ENCODE measurements around the gene DLEC1. TPM values are rescaled to one million over a fixed set of nuclear protein-coding genes. Genes with fewer than 3 reads are reported as not detected.
A peak's percentile ranks its signal among the peaks of the same experiment; 100 is the strongest.

Gene DLEC1
- total and polyA plus RNA-seq, 2 experiments from 2014 or later: 0.15 TPM; not detected in 1

GRCh38 chr3:38139191-38139590 lies 100.2 kb downstream of the DLEC1 start:
- Histone ChIP-seq H3K4me1 (ENCODE audit: insufficient read depth) (peaks cover 15% of the 10 kb centered on the region; the same call in 1 of the 2 replicates), H3K79me2 (ENCODE audit: insufficient read depth) (peaks cover 38% of the 10 kb centered on the region), H3K27me3 (replicated peaks; ENCODE audit: insufficient read depth) (no peaks in the 10 kb centered on the region), H3K36me3 (ENCODE audit: low read depth) (no peaks in the 10 kb centered on the region; the same call in 1 of the 2 replicates), H3K4me3 (peak overlapping the region; percentile 90), H3K9me2 (ENCODE audit: insufficient read depth) (no peaks in the 10 kb centered on the region), H3K27ac (no peak overlapping the region), H3K9ac (peak overlapping the region; percentile 83), H3K9me3 (ENCODE audit: low read depth) (no peaks in the 10 kb centered on the region), H3K4me2 (ENCODE audit: unreplicated experiment) (peak overlapping the region; percentile 95), H3F3A (ENCODE audit: insufficient read depth) (0 out of 2 replicates have a peak, but pooled peaks cover 8% of the 10 kb centered on the region), H2AFZ (peak overlapping the region; percentile 90), H4K20me1 (ENCODE audit: insufficient read depth) (no peaks in the 10 kb centered on the region)
- TF ChIP-seq EZH2 (IDR thresholded peaks at IDR 0.05; ENCODE audit: insufficient read depth, poor library complexity, severe bottlenecking): no peak
- no peak for TF ChIP-seq EZH2phosphoT487 (IDR thresholded peaks at IDR 0.05; ENCODE audit: insufficient read depth, low read depth)
- 3% methylated on average over 8 of the region's 8 CpGs for WGBS, 2 experiments (ENCODE audit: low coverage in 1 of 2, low lambda C conversion rate in 2 of 2, missing lambda C conversion rate in 2 of 2)
- no peak for DNase-seq
- in situ Hi-C loops (cut with MboI): no loop called here

- Histone ChIP-seq H3K4me2 (ENCODE audit: unreplicated experiment) (peak overlapping the region; percentile 95), H3K36me3 (ENCODE audit: low read depth) (no peaks in the 10 kb centered on the region; the same call in 1 of the 2 replicates), H3K27me3 (replicated peaks; ENCODE audit: insufficient read depth) (no peaks in the 10 kb centered on the region), H3K79me2 (ENCODE audit: insufficient read depth) (peaks cover 37% of the 10 kb centered on the region), H2AFZ (no peak overlapping the region), H3K27ac (no peak overlapping the region), H3K4me3 (peak overlapping the region; percentile 90), H3K9me3 (ENCODE audit: low read depth) (no peaks in the 10 kb centered on the region), H3K4me1 (ENCODE audit: insufficient read depth) (peaks cover 15% of the 10 kb centered on the region; the same call in 1 of the 2 replicates), H3F3A (ENCODE audit: insufficient read depth) (0 out of 2 replicates have a peak, but pooled peaks cover 8% of the 10 kb centered on the region), H4K20me1 (ENCODE audit: insufficient read depth) (no peaks in the 10 kb centered on the region), H3K9me2 (ENCODE audit: insufficient read depth) (no peaks in the 10 kb centered on the region), H3K9ac (peak overlapping the region; percentile 83)
- TF ChIP-seq EZH2phosphoT487 (IDR thresholded peaks at IDR 0.05; ENCODE audit: insufficient read depth, low read depth): no peak
- TF ChIP-seq EZH2 (IDR thresholded peaks at IDR 0.05; ENCODE audit: insufficient read depth, poor library complexity, severe bottlenecking): no peak
- no peak for DNase-seq
- in situ Hi-C loops (cut with MboI): no loop called here
- 77% methylated on average over 7 of the region's 7 CpGs for WGBS, 2 experiments (ENCODE audit: low coverage in 1 of 2, low lambda C conversion rate in 2 of 2, missing lambda C conversion rate in 2 of 2)
Observed at GRCh38 chr3:38139652-38140051, 100.6 kb downstream of the DLEC1 start.

GRCh38 chr3:38140326-38141172 lies 101.5 kb downstream of the DLEC1 start:
- no peak for DNase-seq
- Histone ChIP-seq H3K4me1 (ENCODE audit: insufficient read depth) (peaks cover 15% of the 10 kb centered on the region; the same call in 1 of the 2 replicates), H3K4me3 (no peak overlapping the region), H2AFZ (no peak overlapping the region), H3K9ac (no peak overlapping the region), H3K9me3 (ENCODE audit: low read depth) (no peaks in the 10 kb centered on the region), H3K27me3 (replicated peaks; ENCODE audit: insufficient read depth) (no peaks in the 10 kb centered on the region), H4K20me1 (ENCODE audit: insufficient read depth) (no peaks in the 10 kb centered on the region), H3K4me2 (ENCODE audit: unreplicated experiment) (peak overlapping the region; percentile 95), H3K36me3 (ENCODE audit: low read depth) (no peaks in the 10 kb centered on the region), H3F3A (ENCODE audit: insufficient read depth) (0 out of 2 replicates have a peak, but pooled peaks cover 8% of the 10 kb centered on the region), H3K9me2 (ENCODE audit: insufficient read depth) (no peaks in the 10 kb centered on the region), H3K79me2 (ENCODE audit: insufficient read depth) (peaks cover 28% of the 10 kb centered on the region), H3K27ac (no peak overlapping the region)
- in situ Hi-C loops (cut with MboI): no loop called here
- 92 to 93% methylated on average over 13 of the region's 13 CpGs for WGBS, 2 experiments (ENCODE audit: low coverage in 1 of 2, low lambda C conversion rate in 2 of 2, missing lambda C conversion rate in 2 of 2)
- TF ChIP-seq EZH2phosphoT487 (IDR thresholded peaks at IDR 0.05; ENCODE audit: insufficient read depth, low read depth): no peak
- no peak for TF ChIP-seq EZH2 (IDR thresholded peaks at IDR 0.05; ENCODE audit: insufficient read depth, poor library complexity, severe bottlenecking)

GRCh38 chr3:38141173-38141951 lies 102.4 kb downstream of the DLEC1 start:
- Histone ChIP-seq H3F3A (ENCODE audit: insufficient read depth) (0 out of 2 replicates have a peak, but pooled peaks cover 8% of the 10 kb centered on the region), H3K27me3 (replicated peaks; ENCODE audit: insufficient read depth) (no peaks in the 10 kb centered on the region), H3K4me2 (ENCODE audit: unreplicated experiment) (no peak overlapping the region), H2AFZ (no peak overlapping the region), H3K9me3 (ENCODE audit: low read depth) (no peaks in the 10 kb centered on the region), H3K4me1 (ENCODE audit: insufficient read depth) (peaks cover 11% of the 10 kb centered on the region; the same call in 1 of the 2 replicates), H3K79me2 (ENCODE audit: insufficient read depth) (peaks cover 20% of the 10 kb centered on the region), H3K9me2 (ENCODE audit: insufficient read depth) (no peaks in the 10 kb centered on the region), H4K20me1 (ENCODE audit: insufficient read depth) (no peaks in the 10 kb centered on the region), H3K27ac (no peak overlapping the region), H3K9ac (no peak overlapping the region), H3K4me3 (no peak overlapping the region), H3K36me3 (ENCODE audit: low read depth) (no peaks in the 10 kb centered on the region)
- in situ Hi-C loops (cut with MboI): no loop called here
- WGBS, 2 experiments (ENCODE audit: low coverage in 1 of 2, low lambda C conversion rate in 2 of 2, missing lambda C conversion rate in 2 of 2): 97% methylated on average over 7 of the region's 7 CpGs
- no peak for DNase-seq
- TF ChIP-seq EZH2phosphoT487 (IDR thresholded peaks at IDR 0.05; ENCODE audit: insufficient read depth, low read depth) (no peak), EZH2 (IDR thresholded peaks at IDR 0.05; ENCODE audit: insufficient read depth, poor library complexity, severe bottlenecking) (no peak)
